Chondrocyte (in vitro differentiated cells): Measurements from ENCODE around the gene TUT7. TPM values are rescaled to one million over a fixed set of nuclear protein-coding genes. Genes with fewer than 3 reads are reported as not detected.
A peak's percentile ranks its signal among the peaks of the same experiment; 100 is the strongest.
"Not testable (repeated sequence)": the region's sequence is repeated elsewhere in the genome, so short reads cannot be mapped to it uniquely, and the experiment has no call there.

Experiments
- DNase-seq: peaks from one replicate; pipeline ENCODE4 v3.0.0; 2021; ENCODE audit warnings: mixed read lengths, low spot score
- H3K27ac Mint-ChIP-seq: one replicate; pipeline ENCODE4 v1.8.0; 2021; ENCODE audit warnings: mild to moderate bottlenecking, moderate library complexity, mixed read lengths; ENCODE audit not compliant: unreplicated experiment
- H3K27me3 Mint-ChIP-seq: 2 replicates; pipeline ENCODE4 v1.8.0; 2021; ENCODE audit warnings: low read depth, mixed read lengths
- H3K36me3 Mint-ChIP-seq: 2 replicates; pipeline ENCODE4 v1.8.0; 2021; ENCODE audit warnings: low read depth, mixed read lengths
- H3K4me1 Mint-ChIP-seq: 2 replicates; pipeline ENCODE4 v1.8.0; 2021; ENCODE audit warnings: low read depth, mild to moderate bottlenecking, mixed read lengths
- H3K4me3 Mint-ChIP-seq: one replicate; pipeline ENCODE4 v1.8.0; 2021; ENCODE audit warnings: mild to moderate bottlenecking, moderate library complexity, mixed read lengths; ENCODE audit not compliant: unreplicated experiment
- H3K9me3 Mint-ChIP-seq: 2 replicates; pipeline ENCODE4 v1.8.0; 2021; ENCODE audit warnings: low read depth, mixed read lengths
- CTCF ChIP-seq: fragments of 200-600 bp; sonication (generic); IDR thresholded peaks from 2 replicates; pipeline ENCODE4 v1.5.0; 2021; ENCODE audit warnings: antibody characterized with exemption, mild to moderate bottlenecking, moderate library complexity
- long read RNA-seq: library from polyadenylated mRNA; stranded (forward); transcript quantifications from one replicate; pipeline ENCODE4 v2.0.0, GENCODE V29; 2021
- total RNA-seq: library from RNA; stranded (reverse); gene quantifications from 3 replicates; pipeline ENCODE4 v1.2.1, GENCODE V29; 2021

Gene TUT7
- total RNA-seq = 22.3 to 33.9 TPM (median 22.8 TPM) in 3 replicates
- long read RNA-seq, full-length matches to known transcripts = 5 of 23 reads
- long read RNA-seq, partial matches to known transcripts = 8 of 23 reads
- long read RNA-seq, other reads (novel, unspliced or antisense) = 10 of 23 reads

- Mint-ChIP-seq H3K27ac (peak within 1 kb of the TSS; percentile 96), H3K36me3 (peaks cover 6% of the 10 kb centered on the region), H3K4me3 (peak within 1 kb of the TSS; percentile 98), H3K27me3 (no peaks in the 10 kb centered on the region), H3K4me1 (peaks cover 40% of the 10 kb centered on the region), H3K9me3 (no peaks in the 10 kb centered on the region)
- DNase-seq = peak; percentile 98
- no peak for TF ChIP-seq CTCF
Measured at GRCh38 chr9:86354011-86354817, at the start of gene TUT7. Gene TUT7, minus strand, starts transcription at chr9:86354410. Its CDS starts 1,211 bp downstream, at chr9:86353199.

DNA sequence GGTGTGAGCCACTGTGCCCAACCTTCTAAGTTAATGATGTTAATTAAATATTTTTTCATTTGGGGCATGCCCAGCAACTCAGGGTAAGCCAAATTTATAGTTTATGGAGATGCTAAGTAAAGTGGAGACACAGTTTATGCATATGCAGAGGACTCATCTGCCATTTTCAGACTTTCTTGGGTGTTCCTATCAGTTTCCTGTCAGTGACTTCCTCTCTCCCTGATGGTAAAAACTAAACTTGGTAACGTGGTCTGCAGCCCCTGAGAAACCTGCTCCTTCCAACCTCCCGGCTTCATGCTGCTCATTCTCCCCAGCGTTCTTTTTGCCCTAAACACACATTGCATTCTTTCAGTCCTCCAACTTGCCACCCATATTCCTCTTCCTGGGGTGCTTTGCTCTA, 48.4 kb upstream of the TUT7 start:
- no peak for DNase-seq
- Mint-ChIP-seq H3K4me3 (no peak overlapping the region), H3K36me3 (no peaks in the 10 kb centered on the region), H3K4me1 (peaks cover 24% of the 10 kb centered on the region), H3K27ac (no peak overlapping the region), H3K27me3 (no peaks in the 10 kb centered on the region), H3K9me3 (no peaks in the 10 kb centered on the region)
- TF ChIP-seq CTCF = no peak

GRCh38 chr9:86396412-86396811, 42.2 kb upstream of the TUT7 start:
- no peak for TF ChIP-seq CTCF
- peaks cover 3% of the 10 kb centered on the region for H3K27me3 Mint-ChIP-seq
- peaks cover 19% of the 10 kb centered on the region for H3K9me3 Mint-ChIP-seq
- H3K4me3 Mint-ChIP-seq = no peak overlapping the region
- no peak overlapping the region for H3K27ac Mint-ChIP-seq
- peaks cover 4% of the 10 kb centered on the region for H3K4me1 Mint-ChIP-seq
- H3K36me3 Mint-ChIP-seq = peaks cover 2% of the 10 kb centered on the region
- no peak for DNase-seq

DNA sequence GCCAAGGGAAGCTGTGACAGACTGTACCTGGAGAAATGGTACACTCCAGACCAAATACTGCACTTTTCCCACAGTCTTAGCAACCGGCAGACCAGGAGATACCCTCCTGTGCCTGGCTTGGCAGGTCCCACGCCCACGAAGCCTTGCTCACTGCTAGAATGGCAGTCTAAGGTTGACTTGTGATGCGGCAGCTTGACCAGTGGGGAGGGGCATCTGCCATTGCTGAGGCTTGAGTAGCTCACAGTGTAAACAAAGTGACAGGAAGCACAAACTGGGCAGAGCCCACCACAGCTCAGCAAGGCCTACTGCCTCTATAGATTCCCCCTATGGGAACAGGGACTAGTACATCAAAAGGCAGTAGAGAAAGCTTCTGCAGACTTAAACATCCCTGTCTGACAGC, 36.0 kb upstream of the TUT7 start:
- DNase-seq, H3K27ac Mint-ChIP-seq, H3K36me3 Mint-ChIP-seq, H3K4me1 Mint-ChIP-seq, H3K4me3 Mint-ChIP-seq: not testable (repeated sequence)
- peaks cover 24% of the 10 kb centered on the region for H3K27me3 Mint-ChIP-seq
- peaks cover 23% of the 10 kb centered on the region for H3K9me3 Mint-ChIP-seq

DNA sequence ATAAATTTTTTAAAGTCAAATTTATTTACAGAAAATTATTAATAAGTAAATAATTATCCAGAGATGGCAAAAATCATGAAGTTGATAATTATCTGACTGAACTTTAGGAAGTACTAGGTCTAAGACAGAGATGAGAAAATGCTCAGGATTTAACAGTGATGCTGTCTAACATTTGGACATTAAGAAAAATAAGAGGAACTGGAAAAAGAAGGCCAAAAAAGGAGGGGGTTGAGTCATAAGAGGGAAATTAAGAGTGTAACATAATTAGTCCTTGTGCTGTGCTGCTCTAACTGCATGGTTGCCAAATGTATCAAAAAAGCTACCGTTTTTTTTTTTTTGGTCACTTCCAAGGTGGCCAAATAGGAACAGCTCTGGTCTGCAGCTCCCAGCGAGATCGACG, 35.4 kb upstream of the TUT7 start:
- H3K27ac Mint-ChIP-seq = no peak overlapping the region
- H3K4me1 Mint-ChIP-seq = no peaks in the 10 kb centered on the region
- peaks cover 24% of the 10 kb centered on the region for H3K27me3 Mint-ChIP-seq
- no peaks in the 10 kb centered on the region for H3K36me3 Mint-ChIP-seq
- TF ChIP-seq CTCF = no peak
- DNase-seq = no peak
- peaks cover 24% of the 10 kb centered on the region for H3K9me3 Mint-ChIP-seq
- H3K4me3 Mint-ChIP-seq = no peak overlapping the region
